Mesodermal cell (in vitro differentiated cells): ENCODE results near the gene SLC27A1.
"Not testable (repeated sequence)": the region's sequence is repeated elsewhere in the genome, so short reads cannot be mapped to it uniquely, and the experiment has no call there.

Experiments used
- H3K27ac ChIP-seq: 2 replicates; pipeline ENCODE4 v1.7.0; 2013; ENCODE audit warnings: mild to moderate bottlenecking, low read depth, low read length, moderate library complexity; ENCODE audit not compliant: severe bottlenecking
- H3K36me3 ChIP-seq: 2 replicates; pipeline ENCODE4 v1.7.1; 2013; ENCODE audit warnings: mild to moderate bottlenecking, low read length, moderate library complexity; ENCODE audit not compliant: control insufficient read depth, insufficient read depth
- H3K4me1 ChIP-seq: one replicate; pipeline ENCODE4 v1.7.1; 2013; ENCODE audit warnings: mild to moderate bottlenecking, low read length; ENCODE audit not compliant: insufficient read depth, control insufficient read depth, poor library complexity, severe bottlenecking
- H3K4me3 ChIP-seq: 2 replicates; pipeline ENCODE4 v1.7.0; 2013; ENCODE audit warnings: low read length, control low read depth, mild to moderate bottlenecking; ENCODE audit not compliant: insufficient read depth, poor library complexity, severe bottlenecking; ENCODE audit errors: extremely low read depth
- H3K9me3 ChIP-seq: 2 replicates; pipeline ENCODE4 v1.7.1; 2013; ENCODE audit warnings: mild to moderate bottlenecking, low read length, moderate library complexity; ENCODE audit not compliant: control insufficient read depth
- WGBS, 2 experiments: methylation state at CpG; one replicate each; pipeline ENCODE4 v1.1.5; 2013; ENCODE audit warnings: missing lambda C conversion rate in 2 of 2; ENCODE audit not compliant: insufficient coverage in 2 of 2; 5-methylcytosine and 5-hydroxymethylcytosine counted together

Gene SLC27A1

GRCh38 chr19:17515408-17516149, 45.3 kb downstream of the SLC27A1 start:
- WGBS, 2 experiments, result 94 to 96% methylated on average over 10 to 15 of the region's 15 CpGs
- Histone ChIP-seq H3K36me3 (peaks cover 53% of the 10 kb centered on the region), H3K9me3 (peaks cover 15% of the 10 kb centered on the region), H3K27ac (no peak overlapping the region), H3K4me1 (no peaks in the 10 kb centered on the region), H3K4me3 (no peak overlapping the region)

GRCh38 chr19:17517898-17518297, 47.6 kb downstream of the SLC27A1 start:
- H3K9me3 ChIP-seq, result peaks cover 15% of the 10 kb centered on the region
- H3K4me1 ChIP-seq, result no peaks in the 10 kb centered on the region
- H3K36me3 ChIP-seq, result peaks cover 61% of the 10 kb centered on the region
- no peak overlapping the region for H3K4me3 ChIP-seq
- WGBS, 2 experiments, result no CpG with 5 or more reads among the region's 1 CpG
- H3K27ac ChIP-seq, result no peak overlapping the region

- not testable (repeated sequence) for H3K27ac ChIP-seq, H3K4me1 ChIP-seq, H3K4me3 ChIP-seq
- peaks cover 15% of the 10 kb centered on the region for H3K9me3 ChIP-seq
- 100% methylated on average over 1 to 5 of the region's 8 CpGs for WGBS, 2 experiments
- H3K36me3 ChIP-seq, result peaks cover 57% of the 10 kb centered on the region
These were observed 48.3 kb downstream of the SLC27A1 start for GRCh38 chr19:17518654-17519053.

DNA sequence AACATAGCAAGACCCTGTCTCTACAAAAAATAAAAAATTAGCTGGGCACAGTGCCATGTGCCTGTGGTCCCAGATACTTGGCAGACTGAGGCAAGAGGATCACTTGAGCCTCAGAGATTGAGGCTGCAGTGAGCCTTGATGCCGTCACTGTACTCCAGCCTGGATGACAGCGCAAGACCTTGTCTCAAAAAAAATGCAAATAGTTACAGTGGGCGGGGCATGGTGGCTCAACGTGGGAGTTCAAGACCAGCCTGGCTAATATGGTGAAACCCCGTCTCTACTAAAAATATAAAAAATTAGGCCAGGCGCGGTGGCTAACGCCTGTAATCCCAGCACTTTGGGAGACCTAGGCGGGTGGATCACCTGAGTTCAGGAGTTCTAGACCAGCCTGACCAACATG, 49.6 kb downstream of the SLC27A1 start:
- H3K4me1 ChIP-seq, result no peaks in the 10 kb centered on the region
- peaks cover 15% of the 10 kb centered on the region for H3K9me3 ChIP-seq
- H3K27ac ChIP-seq, result no peak overlapping the region
- peaks cover 53% of the 10 kb centered on the region for H3K36me3 ChIP-seq
- WGBS, 2 experiments, result 93 to 99% methylated on average over 9 of the region's 9 CpGs
- no peak overlapping the region for H3K4me3 ChIP-seq

GRCh38 chr19:17520865-17521264, 50.5 kb downstream of the SLC27A1 start:
- H3K4me3 ChIP-seq, result no peak overlapping the region
- H3K4me1 ChIP-seq, result no peaks in the 10 kb centered on the region
- WGBS, 2 experiments, result 95 to 98% methylated on average over 18 to 25 of the region's 25 CpGs
- H3K27ac ChIP-seq, result no peak overlapping the region
- H3K36me3 ChIP-seq, result peaks cover 48% of the 10 kb centered on the region
- peaks cover 14% of the 10 kb centered on the region for H3K9me3 ChIP-seq

- Histone ChIP-seq H3K4me1 (no peaks in the 10 kb centered on the region), H3K9me3 (no peaks in the 10 kb centered on the region), H3K36me3 (peaks cover 28% of the 10 kb centered on the region), H3K4me3 (no peak overlapping the region), H3K27ac (no peak overlapping the region)
- 84 to 93% methylated on average over 23 of the region's 24 CpGs for WGBS, 2 experiments
These were observed 52.9 kb downstream of the SLC27A1 start for GRCh38 chr19:17522988-17523872.

- Histone ChIP-seq H3K4me1 (no peaks in the 10 kb centered on the region), H3K36me3 (peaks cover 15% of the 10 kb centered on the region), H3K4me3 (no peak overlapping the region), H3K27ac (no peak overlapping the region), H3K9me3 (no peaks in the 10 kb centered on the region)
- 91 to 93% methylated on average over 4 of the region's 4 CpGs for WGBS, 2 experiments
These were observed 54.3 kb downstream of the SLC27A1 start for GRCh38 chr19:17524651-17525050.

DNA sequence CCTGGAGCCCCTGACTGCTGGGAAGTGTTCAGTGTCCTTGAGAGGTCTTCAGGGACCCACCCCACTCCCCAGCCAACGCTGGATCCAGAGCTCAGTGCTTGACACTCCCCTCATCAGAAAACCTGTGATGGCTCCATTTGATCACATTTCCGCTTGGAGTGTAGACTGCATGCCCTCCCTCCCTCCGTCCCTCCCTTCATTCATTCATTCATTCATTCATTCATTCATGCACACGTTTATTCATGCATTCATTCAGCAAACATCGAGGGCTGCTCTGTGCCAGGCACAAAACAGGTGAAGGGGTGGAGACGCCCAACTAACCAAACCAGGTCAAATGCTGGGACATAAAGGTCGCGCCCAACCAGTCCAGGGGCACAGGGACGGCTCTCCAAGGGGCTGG, 54.8 kb downstream of the SLC27A1 start:
- WGBS, 2 experiments, result 85 to 91% methylated on average over 9 of the region's 9 CpGs
- Histone ChIP-seq H3K36me3 (peaks cover 10% of the 10 kb centered on the region), H3K4me1 (no peaks in the 10 kb centered on the region), H3K27ac (no peak overlapping the region), H3K4me3 (no peak overlapping the region), H3K9me3 (no peaks in the 10 kb centered on the region)

DNA sequence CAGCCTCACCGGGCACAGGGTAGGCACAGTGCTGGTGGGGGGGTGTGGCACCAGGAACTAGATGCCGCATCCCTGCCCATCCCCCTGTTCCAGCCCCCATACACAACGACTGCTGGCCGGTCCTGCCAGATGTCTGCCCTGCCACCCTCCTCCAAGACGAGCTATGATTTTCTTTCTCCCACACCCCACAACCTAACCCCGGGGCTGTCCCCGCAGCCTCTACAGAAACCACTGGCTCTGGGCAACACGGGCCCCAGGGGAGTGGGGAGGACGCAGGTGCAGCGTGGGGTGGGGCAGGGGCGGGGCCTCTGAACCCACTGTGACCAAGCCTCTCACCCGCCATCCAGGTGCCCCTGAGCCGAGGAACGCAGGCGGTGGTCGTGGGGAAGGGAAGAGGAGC, 56.6 kb downstream of the SLC27A1 start:
- no peak overlapping the region for H3K4me3 ChIP-seq
- whole genome bisulfite sequencing, 2 experiments, result 80 to 89% methylated on average over 6 to 11 of the region's 16 CpGs
- no peaks in the 10 kb centered on the region for H3K4me1 ChIP-seq
- H3K36me3 ChIP-seq, result peaks cover 3% of the 10 kb centered on the region
- no peak overlapping the region for H3K27ac ChIP-seq
- H3K9me3 ChIP-seq, result no peaks in the 10 kb centered on the region

DNA sequence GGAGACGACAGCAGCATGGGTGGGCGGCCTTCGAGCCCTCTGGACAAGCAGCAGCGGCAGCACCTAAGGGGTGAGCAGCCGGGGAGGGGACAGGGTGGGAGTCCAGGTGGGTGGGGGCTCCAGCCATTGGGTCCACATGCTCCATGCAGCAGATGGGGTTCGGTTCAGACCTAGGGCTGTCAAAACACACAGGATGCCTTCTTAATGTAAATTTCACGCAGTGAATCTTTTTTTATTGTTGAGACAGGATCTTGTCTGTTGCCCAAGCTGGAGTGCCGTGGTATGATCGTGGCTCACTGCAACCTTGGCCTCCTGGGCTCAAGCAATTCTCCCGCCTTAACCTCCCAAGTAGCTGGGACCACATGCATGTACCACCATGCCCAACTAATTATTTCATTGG, 57.0 kb downstream of the SLC27A1 start:
- WGBS, 2 experiments, result 92 to 93% methylated on average over 9 of the region's 10 CpGs
- Histone ChIP-seq H3K36me3 (no peaks in the 10 kb centered on the region), H3K4me1 (no peaks in the 10 kb centered on the region), H3K4me3 (no peak overlapping the region), H3K27ac (no peak overlapping the region), H3K9me3 (no peaks in the 10 kb centered on the region)

- WGBS, 2 experiments, result 83 to 96% methylated on average over 1 to 3 of the region's 3 CpGs
- Histone ChIP-seq H3K36me3 (no peaks in the 10 kb centered on the region), H3K4me3 (no peak overlapping the region), H3K9me3 (no peaks in the 10 kb centered on the region), H3K27ac (no peak overlapping the region), H3K4me1 (no peaks in the 10 kb centered on the region)
These were observed 58.3 kb downstream of the SLC27A1 start for GRCh38 chr19:17528610-17529009.
